ENCODE measurements around the gene AQP10.
"Not testable (repeated sequence)": the region's sequence is repeated elsewhere in the genome, so short reads cannot be mapped to it uniquely, and the experiment has no call there.

Gene AQP10

GRCh38 chr1:154324241-154324640, 3.3 kb downstream of the AQP10 start:
- DNase-seq (ENCODE audit: low read depth in 2 of 2) = no peak

GRCh38 chr1:154324669-154325582, 4.0 kb downstream of the AQP10 start, which contains the start of gene ATP8B2:
ATP8B2 (plus strand) TSS chr1:154325525; CDS start chr1:154328142, 2,617 bp downstream.
- peak; percentile 78 to 80 for DNase-seq (ENCODE audit: low read depth in 2 of 2)

- DNase-seq (ENCODE audit: low read depth in 2 of 2) = peak in 1 of 2 donors; percentile 50
These were observed 5.0 kb downstream of the AQP10 start for GRCh38 chr1:154325583-154326545.

GRCh38 chr1:154326546-154327465, 5.9 kb downstream of the AQP10 start:
- no peak for DNase-seq (ENCODE audit: low read depth in 2 of 2)

DNA sequence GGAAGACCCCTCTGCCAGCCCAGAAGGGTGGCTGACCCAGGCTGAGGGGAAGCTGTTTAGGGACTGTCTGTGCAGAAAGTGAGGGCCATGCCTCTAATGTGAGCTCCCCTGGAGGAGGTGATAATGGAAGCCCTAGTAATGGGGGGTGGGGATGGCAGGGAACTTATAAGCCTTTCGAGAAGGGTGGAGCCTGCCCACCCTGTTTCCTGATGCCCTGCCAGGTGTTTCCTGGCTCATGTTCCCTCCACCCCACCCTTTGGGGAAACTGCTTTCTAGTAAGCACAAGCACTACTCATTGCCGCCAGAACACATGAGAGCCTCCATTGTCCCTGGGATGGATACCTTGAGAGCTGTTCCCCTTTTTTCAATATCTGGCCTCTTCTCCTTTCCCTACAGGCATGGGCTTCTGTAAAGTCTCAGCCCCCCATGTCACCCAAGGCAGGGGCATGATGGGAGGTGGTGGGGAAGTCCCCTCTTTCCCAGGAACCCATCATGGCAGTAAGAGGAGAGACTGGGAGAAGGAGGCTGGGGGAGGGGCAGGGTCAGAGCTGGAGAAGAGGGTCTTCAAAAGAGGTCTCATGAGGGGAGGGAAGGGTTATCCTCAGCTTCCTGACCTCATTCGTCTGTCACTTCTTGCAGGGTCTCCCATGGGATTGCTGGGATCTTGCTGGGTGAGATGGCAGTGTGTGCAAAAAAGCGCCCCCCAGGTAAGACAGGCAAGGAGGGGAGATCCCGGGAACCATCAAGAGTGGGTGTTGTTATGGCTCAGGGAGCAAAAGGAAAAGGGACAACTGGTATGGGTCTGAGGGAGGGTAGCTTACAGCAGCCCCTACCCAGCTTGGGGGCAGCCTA, 6.8 kb downstream of the AQP10 start:
- DNase-seq (ENCODE audit: low read depth in 2 of 2) = no peak

GRCh38 chr1:154328318-154329151, 7.6 kb downstream of the AQP10 start:
- peak; percentile 78 to 86 for DNase-seq (ENCODE audit: low read depth in 2 of 2)

DNA sequence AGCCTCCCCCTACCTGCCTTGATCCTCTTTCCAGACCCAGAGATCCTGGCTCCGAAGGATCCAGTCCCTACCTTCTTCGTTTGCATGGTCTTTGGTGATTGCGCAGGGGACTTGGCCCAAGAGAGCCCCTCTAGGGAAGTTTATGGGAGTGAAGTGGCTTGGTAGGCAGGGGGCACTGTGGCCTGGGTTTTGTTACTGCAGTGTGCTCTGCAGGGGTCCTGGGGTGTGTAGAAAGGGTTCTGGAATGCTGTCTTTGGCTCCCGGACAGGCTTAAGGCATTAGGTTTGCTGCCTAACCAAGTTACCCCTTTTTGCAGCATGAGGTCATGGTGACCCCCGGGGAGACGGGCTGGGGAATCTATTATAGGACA, 8.2 kb downstream of the AQP10 start:
- no peak for DNase-seq (ENCODE audit: low read depth in 2 of 2)

GRCh38 chr1:154329551-154330131, 8.7 kb downstream of the AQP10 start:
- no peak for DNase-seq (ENCODE audit: low read depth in 2 of 2)

GRCh38 chr1:154330669-154331068, 9.8 kb downstream of the AQP10 start:
- no peak for DNase-seq (ENCODE audit: low read depth in 2 of 2)

GRCh38 chr1:154334079-154335024, 13.5 kb downstream of the AQP10 start:
- no peak for DNase-seq (ENCODE audit: low read depth in 2 of 2)

DNA sequence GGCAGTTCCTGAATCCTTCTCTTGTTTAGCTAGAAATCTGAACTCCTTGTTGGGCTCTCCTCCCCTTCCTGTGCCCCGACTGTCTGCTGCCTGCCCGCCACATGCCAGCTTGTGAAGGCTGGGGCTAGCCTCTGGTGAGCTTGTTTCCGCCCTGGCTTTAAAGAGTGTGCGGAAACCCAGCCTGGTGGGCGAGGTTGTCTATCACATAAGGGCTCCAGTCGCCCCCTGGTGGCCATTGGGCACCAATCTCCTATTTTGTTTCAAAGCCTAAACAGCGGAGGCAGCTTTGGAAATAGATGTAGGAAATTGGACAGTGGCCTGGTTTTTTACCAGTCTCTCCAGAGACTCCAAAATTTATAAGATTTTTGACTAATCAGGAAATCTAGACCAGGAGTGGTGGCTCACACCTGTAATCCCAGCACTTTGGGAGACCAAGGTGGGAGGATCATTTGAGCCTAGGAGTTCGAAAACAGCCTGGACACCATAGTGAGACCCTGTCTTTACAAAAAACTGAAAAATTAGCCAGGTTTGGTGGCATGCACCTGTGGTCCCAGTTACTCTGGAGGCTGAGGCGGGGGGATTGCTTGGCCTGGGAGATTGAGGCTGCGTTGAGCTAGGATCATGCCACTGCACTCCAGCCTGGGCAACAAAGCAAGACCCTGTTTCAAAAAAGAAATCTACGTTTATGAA, 14.3 kb downstream of the AQP10 start:
- peak; percentile 91 to 93 for DNase-seq (ENCODE audit: low read depth in 2 of 2)

GRCh38 chr1:154337253-154337894, 16.5 kb downstream of the AQP10 start:
- no peak for DNase-seq (ENCODE audit: low read depth in 2 of 2)

DNA sequence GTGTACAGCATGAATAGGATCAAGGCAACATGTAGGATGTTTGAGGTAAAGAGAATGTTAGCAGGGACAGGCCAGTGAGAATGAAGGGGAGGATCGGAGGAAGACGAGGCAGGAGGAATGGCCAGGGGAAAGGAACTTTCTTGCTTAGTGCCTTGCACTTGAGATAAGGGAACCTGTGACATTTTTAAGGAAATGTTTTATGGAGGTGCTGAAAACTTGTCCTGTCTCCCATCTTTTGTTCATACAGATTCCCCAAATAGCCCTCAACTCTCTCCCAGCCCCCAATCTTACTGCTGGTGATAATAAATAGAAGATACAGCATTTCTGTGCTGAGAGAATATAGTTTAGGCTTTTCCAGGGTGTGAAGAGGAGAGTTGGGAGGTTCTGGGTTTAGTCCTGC, 18.0 kb downstream of the AQP10 start:
- DNase-seq (ENCODE audit: low read depth in 2 of 2) = no peak

GRCh38 chr1:154341366-154341765, 20.5 kb downstream of the AQP10 start:
- not testable (repeated sequence) for DNase-seq (ENCODE audit: low read depth in 2 of 2)

- DNase-seq (ENCODE audit: low read depth in 2 of 2) = no peak
These were observed 21.2 kb downstream of the AQP10 start for GRCh38 chr1:154342132-154342531.

DNA sequence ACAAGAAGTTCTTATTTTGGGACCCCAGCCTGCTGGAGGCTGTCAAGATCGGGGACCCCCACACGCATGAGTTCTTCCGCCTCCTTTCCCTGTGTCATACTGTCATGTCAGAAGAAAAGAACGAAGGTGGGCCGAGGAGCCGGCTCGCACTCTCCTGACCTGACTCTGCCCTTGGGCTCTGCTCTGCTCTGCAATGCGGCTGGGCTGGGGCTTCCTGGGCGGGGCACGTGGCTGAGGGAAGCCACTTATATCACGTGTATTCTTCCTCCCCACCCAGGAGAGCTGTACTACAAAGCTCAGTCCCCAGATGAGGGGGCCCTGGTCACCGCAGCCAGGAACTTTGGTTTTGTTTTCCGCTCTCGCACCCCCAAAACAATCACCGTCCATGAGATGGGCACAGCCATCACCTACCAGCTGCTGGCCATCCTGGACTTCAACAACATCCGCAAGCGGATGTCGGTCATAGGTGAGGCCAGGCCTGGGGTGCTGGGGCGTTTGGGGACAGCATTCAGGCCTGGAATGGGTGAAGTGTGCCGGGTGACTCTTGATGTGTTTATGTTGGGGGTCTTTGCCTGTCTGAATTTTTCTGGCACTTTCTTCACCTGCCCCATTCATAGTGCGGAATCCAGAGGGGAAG, 22.1 kb downstream of the AQP10 start:
- DNase-seq (ENCODE audit: low read depth in 2 of 2) = peak in 1 of 2 donors; percentile 48
